Smooth muscle cell (in vitro differentiated cells): ENCODE data around the gene METTL16. TPM values are rescaled to one million over a fixed set of nuclear protein-coding genes. Genes with fewer than 3 reads are reported as not detected.

Source experiments
- DNase-seq: peaks from one replicate; lab custom pipeline; 2025; ENCODE audit not compliant: unreplicated experiment; lab: John Stamatoyannopoulos, UW
- H2AFZ ChIP-seq: fragments of 200-600 bp; sonication (generic); 2 replicates; pipeline ENCODE4 v1.6.0; 2016; ENCODE audit warnings: antibody characterized with exemption, low read depth, mild to moderate bottlenecking
- H3F3A ChIP-seq: fragments of 200-600 bp; sonication (generic); 2 replicates; pipeline ENCODE4 v1.6.0; 2017; ENCODE audit warnings: antibody characterized with exemption, low read depth
- H3K27ac ChIP-seq: fragments of 200-600 bp; sonication (generic); 2 replicates; pipeline ENCODE4 v1.5.1; 2016; ENCODE audit warnings: low read depth, mild to moderate bottlenecking
- H3K27me3 ChIP-seq: fragments of 200-600 bp; sonication (generic); 2 replicates; pipeline ENCODE4 v1.6.1; 2016; ENCODE audit warnings: low read depth, mild to moderate bottlenecking
- H3K36me3 ChIP-seq: fragments of 200-600 bp; sonication (generic); 2 replicates; pipeline ENCODE4 v1.5.1; 2016; ENCODE audit warnings: low read depth
- H3K4me1 ChIP-seq: fragments of 200-600 bp; sonication (generic); 2 replicates; pipeline ENCODE4 v1.5.1; 2016; ENCODE audit warnings: low read depth
- H3K4me2 ChIP-seq: fragments of 200-600 bp; sonication (generic); 2 replicates; pipeline ENCODE4 v1.6.0; 2016; ENCODE audit warnings: mild to moderate bottlenecking
- H3K4me3 ChIP-seq: fragments of 200-600 bp; sonication (generic); 2 replicates; pipeline ENCODE4 v1.5.1; 2016; ENCODE audit warnings: mild to moderate bottlenecking
- H3K79me2 ChIP-seq: fragments of 200-600 bp; sonication (generic); 2 replicates; pipeline ENCODE4 v1.6.0; 2016; ENCODE audit warnings: low read depth, mild to moderate bottlenecking
- H3K9ac ChIP-seq: fragments of 200-600 bp; sonication (generic); 2 replicates; pipeline ENCODE4 v1.6.0; 2016; ENCODE audit warnings: low read depth
- H3K9me3 ChIP-seq: fragments of 200-600 bp; sonication (generic); replicated peaks from 2 replicates; pipeline ENCODE4 v1.5.1; 2016; ENCODE audit warnings: low read depth
- H4K20me1 ChIP-seq: fragments of 200-600 bp; sonication (generic); 2 replicates; pipeline ENCODE4 v1.6.0; 2016; ENCODE audit warnings: low read depth
- CTCF ChIP-seq: fragments of 200-600 bp; sonication (generic); IDR thresholded peaks from 2 replicates; pipeline ENCODE4 v1.5.1; 2017; ENCODE audit warnings: borderline replicate concordance, mild to moderate bottlenecking, antibody characterized with exemption; ENCODE audit not compliant: insufficient read depth, poor library complexity, severe bottlenecking
- WGBS: methylation state at CpG from one replicate; pipeline ENCODE4 v1.1.7; 2016; ENCODE audit warnings: low lambda C conversion rate; 5-methylcytosine and 5-hydroxymethylcytosine counted together
- polyA plus RNA-seq: library from polyadenylated mRNA; unstranded; fragments of >200 nt; fragmentation: Nextera tagmentation; extraction: Ambion mirVana; gene quantifications from 2 replicates; pipeline ENCODE4 v1.2.1, GENCODE V29; 2016
- total RNA-seq: library from RNA; depleted of rRNA; stranded (reverse); fragments of >200 nt; gene quantifications from 2 replicates; pipeline ENCODE4 v1.2.3, GENCODE V29; 2014

The METTL16 gene
- total and polyA plus RNA-seq, 2 experiments from 2014 or later: 16.8 to 27.4 TPM

- Histone ChIP-seq H3K27ac (no peak overlapping the region), H3F3A (no peaks in the 10 kb centered on the region), H3K9ac (no peak overlapping the region), H3K4me1 (peaks cover 5% of the 10 kb centered on the region), H3K27me3 (no peaks in the 10 kb centered on the region), H3K9me3 (no peaks in the 10 kb centered on the region), H3K36me3 (no peaks in the 10 kb centered on the region), H2AFZ (no peak overlapping the region), H4K20me1 (peaks cover 93% of the 10 kb centered on the region), H3K4me2 (no peak overlapping the region), H3K4me3 (no peak overlapping the region), H3K79me2 (peaks cover 31% of the 10 kb centered on the region)
- no peak for DNase-seq
- TF ChIP-seq CTCF: no peak
- 82% methylated on average over 8 of the region's 8 CpGs for whole genome bisulfite sequencing
These were observed 26.8 kb downstream of the METTL16 start for GRCh38 chr17:2484876-2485275.

DNA sequence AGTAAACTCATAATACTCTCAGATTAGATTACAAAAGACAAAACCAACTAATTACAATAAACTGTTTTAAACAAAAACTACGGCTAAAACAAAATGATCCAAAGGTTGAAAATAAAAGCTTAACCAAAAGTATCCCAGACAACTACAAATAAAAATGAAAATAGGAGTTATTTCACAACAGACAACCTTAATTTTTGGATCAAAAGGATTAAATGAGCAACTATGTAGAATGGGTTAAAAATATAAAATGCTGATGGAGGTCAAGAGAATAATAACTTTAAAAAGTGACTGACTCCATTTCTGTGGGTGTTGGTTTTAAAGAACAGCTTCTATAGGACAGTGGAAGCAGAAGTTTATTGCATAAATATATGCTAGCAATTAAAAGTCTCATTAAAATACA lies 28.6 kb downstream of the METTL16 start:
- Histone ChIP-seq H3K27me3 (no peaks in the 10 kb centered on the region), H3K9ac (no peak overlapping the region), H3K4me2 (no peak overlapping the region), H4K20me1 (peaks cover 92% of the 10 kb centered on the region), H3F3A (no peaks in the 10 kb centered on the region), H2AFZ (no peak overlapping the region), H3K79me2 (peaks cover 21% of the 10 kb centered on the region), H3K4me3 (no peak overlapping the region), H3K36me3 (no peaks in the 10 kb centered on the region), H3K9me3 (no peaks in the 10 kb centered on the region), H3K27ac (no peak overlapping the region), H3K4me1 (peaks cover 5% of the 10 kb centered on the region)
- WGBS: 94% methylated on average over 1 of the region's 1 CpG
- TF ChIP-seq CTCF: no peak
- no peak for DNase-seq

DNA sequence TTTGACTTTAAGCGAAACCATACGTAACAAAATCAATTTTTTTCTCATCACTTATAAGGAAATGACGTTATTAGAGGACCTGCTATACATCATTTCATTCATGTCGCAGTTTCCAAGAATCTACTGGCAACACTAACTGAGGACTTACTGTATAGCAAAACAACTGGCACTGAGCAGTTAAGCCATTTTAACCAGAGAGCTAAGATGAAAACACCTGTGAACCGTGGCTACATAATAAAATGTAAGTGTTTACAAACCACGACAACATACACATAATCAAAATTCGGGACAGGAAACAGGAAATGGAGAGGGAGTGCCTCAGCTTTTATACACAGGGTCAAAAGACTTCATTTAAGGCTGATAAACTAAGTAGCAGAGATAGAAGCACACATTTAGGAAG lies 29.5 kb downstream of the METTL16 start:
- no peaks in the 10 kb centered on the region for H3K9me3 ChIP-seq
- no peak for DNase-seq
- TF ChIP-seq CTCF: no peak
- H3K4me1 ChIP-seq: peaks cover 5% of the 10 kb centered on the region
- no peak overlapping the region for H2AFZ ChIP-seq
- peaks cover 88% of the 10 kb centered on the region for H4K20me1 ChIP-seq
- peaks cover 20% of the 10 kb centered on the region for H3K79me2 ChIP-seq
- no peak overlapping the region for H3K4me3 ChIP-seq
- WGBS: 91% methylated on average over 7 of the region's 7 CpGs
- no peak overlapping the region for H3K27ac ChIP-seq
- no peak overlapping the region for H3K9ac ChIP-seq
- no peak overlapping the region for H3K4me2 ChIP-seq
- no peaks in the 10 kb centered on the region for H3K36me3 ChIP-seq
- no peaks in the 10 kb centered on the region for H3K27me3 ChIP-seq
- H3F3A ChIP-seq: no peaks in the 10 kb centered on the region

GRCh38 chr17:2481760-2482159 lies 29.9 kb downstream of the METTL16 start:
- Histone ChIP-seq H3K9ac (no peak overlapping the region), H3K4me1 (peaks cover 5% of the 10 kb centered on the region), H3K9me3 (no peaks in the 10 kb centered on the region), H3K79me2 (peaks cover 20% of the 10 kb centered on the region), H4K20me1 (peaks cover 83% of the 10 kb centered on the region), H2AFZ (no peak overlapping the region), H3K27ac (no peak overlapping the region), H3K27me3 (no peaks in the 10 kb centered on the region), H3K36me3 (no peaks in the 10 kb centered on the region), H3F3A (no peaks in the 10 kb centered on the region), H3K4me2 (no peak overlapping the region), H3K4me3 (no peak overlapping the region)
- TF ChIP-seq CTCF: no peak
- 92% methylated on average over 2 of the region's 2 CpGs for WGBS
- DNase-seq: no peak
